Effector memory CD4-positive, alpha-beta T cell (primary cell): ENCODE data around the gene SNAP91.

Source experiments
- DNase-seq, 3 donors: peaks; one replicate each; pipeline ENCODE4 v3.0.0-alpha.2; 2020
- H3K27ac ChIP-seq: 2 replicates; pipeline ENCODE4 v1.7.0; 2013; ENCODE audit warnings: mild to moderate bottlenecking, low read length, moderate library complexity; ENCODE audit not compliant: insufficient read depth, poor library complexity, severe bottlenecking
- H3K27me3 ChIP-seq: replicated peaks from 2 replicates; pipeline ENCODE4 v1.7.0; 2013; ENCODE audit warnings: mild to moderate bottlenecking, low read length; ENCODE audit not compliant: insufficient read depth, control insufficient read depth, poor library complexity, severe bottlenecking
- H3K36me3 ChIP-seq: 2 replicates; pipeline ENCODE4 v1.7.0; 2013; ENCODE audit warnings: mild to moderate bottlenecking, low read length, moderate library complexity; ENCODE audit not compliant: control insufficient read depth, insufficient read depth
- H3K4me1 ChIP-seq: 2 replicates; pipeline ENCODE4 v1.7.0; 2013; ENCODE audit warnings: low read length, mild to moderate bottlenecking; ENCODE audit not compliant: control insufficient read depth, insufficient read depth, poor library complexity, severe bottlenecking
- H3K4me3 ChIP-seq: 2 replicates; pipeline ENCODE4 v1.7.0; 2013; ENCODE audit warnings: low read length, low read depth, mild to moderate bottlenecking; ENCODE audit not compliant: insufficient read depth, poor library complexity, severe bottlenecking
- H3K9me3 ChIP-seq: 2 replicates; pipeline ENCODE4 v1.7.0; 2013; ENCODE audit warnings: mild to moderate bottlenecking, low read length, moderate library complexity; ENCODE audit not compliant: control insufficient read depth

The SNAP91 gene

DNA sequence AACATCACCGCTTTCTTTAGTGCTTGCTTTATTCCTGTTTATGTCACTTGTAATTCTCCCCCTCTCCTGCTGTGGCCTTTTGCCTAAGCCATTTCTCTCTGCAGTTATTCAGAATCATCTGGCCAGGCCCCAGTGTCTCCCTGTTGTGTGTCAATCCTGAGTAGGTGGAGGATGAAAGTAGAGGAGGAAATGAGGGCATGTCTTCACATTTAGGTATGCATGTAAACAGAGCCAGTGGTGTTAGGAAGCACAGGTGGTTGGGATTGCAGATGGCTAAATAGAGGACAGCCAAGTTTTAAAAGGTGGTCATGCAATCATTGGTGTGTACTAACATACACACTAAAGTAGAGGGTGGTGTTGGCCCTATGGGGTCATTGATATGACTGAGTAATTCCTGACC, 191.4 kb downstream of the SNAP91 start:
- Histone ChIP-seq H3K27me3 (no peaks in the 10 kb centered on the region), H3K4me3 (no peak overlapping the region), H3K36me3 (no peaks in the 10 kb centered on the region), H3K27ac (no peak overlapping the region), H3K9me3 (no peaks in the 10 kb centered on the region), H3K4me1 (no peaks in the 10 kb centered on the region)
- DNase-seq, result no peak

GRCh38 chr6:83514866-83515466, 193.9 kb downstream of the SNAP91 start:
- no peak for DNase-seq
- no peak overlapping the region for H3K27ac ChIP-seq
- no peaks in the 10 kb centered on the region for H3K4me1 ChIP-seq

GRCh38 chr6:83514466-83514865, 194.4 kb downstream of the SNAP91 start:
- H3K4me3 ChIP-seq, result no peak overlapping the region
- H3K27me3 ChIP-seq, result no peaks in the 10 kb centered on the region
- no peak overlapping the region for H3K27ac ChIP-seq

More at GRCh38 chr6:83514866-83515466, 193.9 kb downstream of the SNAP91 start:
- Histone ChIP-seq H3K9me3 (no peaks in the 10 kb centered on the region), H3K27me3 (no peaks in the 10 kb centered on the region), H3K4me3 (no peak overlapping the region), H3K36me3 (no peaks in the 10 kb centered on the region)

DNA sequence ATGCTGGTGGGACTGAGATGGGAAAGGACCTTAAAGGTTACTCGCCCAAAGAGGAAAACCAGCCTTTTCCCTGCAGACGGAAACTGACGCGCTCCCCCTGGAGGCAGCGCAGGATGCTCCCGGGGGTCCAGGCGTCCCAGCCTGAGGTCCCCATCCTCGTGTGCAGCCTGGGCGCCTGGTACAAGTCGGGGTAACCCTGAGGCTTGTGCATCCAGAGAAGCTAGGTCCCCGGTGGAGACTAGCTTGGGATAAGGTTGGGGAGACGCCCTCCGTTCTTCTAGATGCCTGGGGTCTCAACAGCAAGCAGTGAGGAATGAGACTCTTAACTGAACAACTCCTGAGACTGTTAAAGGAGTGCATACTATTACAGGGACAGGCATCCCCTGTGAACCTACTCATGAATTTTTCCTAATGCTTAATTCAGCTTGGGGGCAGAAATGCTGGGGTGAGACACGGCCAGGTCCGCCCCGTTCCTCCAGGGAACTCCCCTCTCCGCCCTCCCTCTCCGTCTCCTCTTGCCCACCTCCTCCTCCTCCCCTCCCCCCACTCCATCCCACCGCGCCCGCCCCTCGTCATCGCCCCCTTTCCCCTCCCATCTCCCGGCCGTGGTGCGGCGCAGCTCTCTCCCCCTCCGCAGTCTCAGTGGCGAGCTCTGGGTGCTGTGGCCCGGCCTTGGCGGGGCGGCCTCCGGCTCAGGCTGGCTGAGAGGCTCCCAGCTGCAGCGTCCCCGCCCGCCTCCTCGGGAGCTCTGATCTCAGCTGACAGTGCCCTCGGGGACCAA, 196.8 kb downstream of the SNAP91 start, which contains the start of gene PRSS35:
TSS of gene PRSS35 (plus strand) at position 634 of the 781 bp plus-strand sequence. CDS start 10,908 bp downstream, outside the sequence.
- H3K27ac ChIP-seq, result no peak within 1 kb of the TSS
- no peaks in the 10 kb centered on the region for H3K4me1 ChIP-seq
- H3K4me3 ChIP-seq, result peak within 1 kb of the TSS; percentile 8
- no peaks in the 10 kb centered on the region for H3K9me3 ChIP-seq
- no peaks in the 10 kb centered on the region for H3K27me3 ChIP-seq
- no peaks in the 10 kb centered on the region for H3K36me3 ChIP-seq
- no peak for DNase-seq

More at GRCh38 chr6:83514466-83514865, 194.4 kb downstream of the SNAP91 start:
- Histone ChIP-seq H3K9me3 (no peaks in the 10 kb centered on the region), H3K4me1 (no peaks in the 10 kb centered on the region), H3K36me3 (no peaks in the 10 kb centered on the region)
- DNase-seq, result no peak

DNA sequence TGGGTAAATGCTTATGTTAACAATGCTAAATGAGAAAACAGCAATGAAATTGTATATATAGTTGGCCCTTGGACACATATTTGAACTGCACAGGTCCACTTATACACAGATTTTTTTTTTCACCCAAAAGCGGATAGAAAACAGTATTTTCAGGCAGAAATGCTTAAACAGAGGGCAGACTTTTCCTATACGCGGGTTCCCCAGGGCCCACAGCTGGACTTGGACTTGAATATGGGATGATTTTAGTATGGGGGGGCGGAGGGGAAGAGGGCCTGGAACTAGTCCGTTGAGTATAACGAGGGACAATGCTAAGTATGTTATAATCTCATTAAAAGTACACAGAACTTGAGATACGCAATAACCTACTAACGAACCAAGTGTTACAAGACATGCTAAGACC, 197.6 kb downstream of the SNAP91 start:
- no peak for DNase-seq
- Histone ChIP-seq H3K27me3 (no peaks in the 10 kb centered on the region), H3K4me1 (no peaks in the 10 kb centered on the region), H3K9me3 (no peaks in the 10 kb centered on the region), H3K36me3 (no peaks in the 10 kb centered on the region), H3K27ac (no peak overlapping the region), H3K4me3 (no peak overlapping the region)

DNA sequence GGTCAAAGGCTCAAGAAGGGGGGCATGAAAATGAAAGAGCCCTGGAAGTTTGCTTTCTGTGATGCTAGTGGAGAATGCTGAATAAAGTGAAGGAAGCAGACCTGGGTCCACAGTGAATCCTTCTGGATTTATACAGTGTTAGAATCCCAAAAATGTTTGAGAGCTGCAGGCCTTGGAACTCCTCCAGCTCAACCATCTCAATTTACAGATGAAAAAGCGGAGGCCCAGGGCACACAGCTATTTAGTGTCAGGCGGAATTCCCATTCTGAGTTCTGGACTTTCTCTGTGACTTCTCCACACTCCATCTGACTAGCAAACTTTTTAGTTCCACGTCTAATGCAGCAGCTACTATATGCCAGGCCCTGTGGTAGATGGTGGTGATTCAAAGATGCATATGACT, 198.1 kb downstream of the SNAP91 start:
- Histone ChIP-seq H3K9me3 (no peaks in the 10 kb centered on the region), H3K36me3 (no peaks in the 10 kb centered on the region), H3K27me3 (no peaks in the 10 kb centered on the region), H3K4me1 (no peaks in the 10 kb centered on the region), H3K4me3 (no peak overlapping the region), H3K27ac (no peak overlapping the region)
- no peak for DNase-seq

GRCh38 chr6:83509441-83509840, 199.5 kb downstream of the SNAP91 start:
- H3K27me3 ChIP-seq, result no peaks in the 10 kb centered on the region
- no peaks in the 10 kb centered on the region for H3K9me3 ChIP-seq
- H3K27ac ChIP-seq, result no peak overlapping the region
- H3K4me1 ChIP-seq, result no peaks in the 10 kb centered on the region
- no peaks in the 10 kb centered on the region for H3K36me3 ChIP-seq
- no peak overlapping the region for H3K4me3 ChIP-seq
- no peak for DNase-seq

DNA sequence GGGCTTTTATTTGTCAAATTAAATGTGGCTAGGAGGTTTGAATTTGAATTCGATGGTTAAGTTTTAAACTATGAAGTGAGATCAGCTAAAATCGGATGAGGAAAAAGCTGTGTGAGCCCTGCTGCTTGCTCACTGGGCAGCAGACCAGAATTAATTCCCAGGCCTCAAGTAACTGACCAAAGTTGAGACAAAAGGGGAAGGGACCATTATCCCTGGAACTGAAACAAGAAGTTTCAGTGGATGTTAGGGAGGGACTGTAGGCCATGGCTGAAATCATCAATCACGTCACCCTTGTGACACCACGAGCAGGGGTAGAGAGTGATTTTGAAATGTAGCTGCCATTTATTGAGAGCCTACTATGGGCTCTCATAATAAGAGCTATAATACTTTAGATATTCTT, 203.5 kb downstream of the SNAP91 start:
- Histone ChIP-seq H3K9me3 (no peaks in the 10 kb centered on the region), H3K36me3 (no peaks in the 10 kb centered on the region), H3K27ac (no peak overlapping the region), H3K27me3 (no peaks in the 10 kb centered on the region), H3K4me3 (no peak overlapping the region), H3K4me1 (no peaks in the 10 kb centered on the region)
- no peak for DNase-seq
